Measurements from ENCODE around the gene COBL.
"Not testable (repeated sequence)": the region's sequence is repeated elsewhere in the genome, so short reads cannot be mapped to it uniquely, and the experiment has no call there.

The COBL gene

DNA sequence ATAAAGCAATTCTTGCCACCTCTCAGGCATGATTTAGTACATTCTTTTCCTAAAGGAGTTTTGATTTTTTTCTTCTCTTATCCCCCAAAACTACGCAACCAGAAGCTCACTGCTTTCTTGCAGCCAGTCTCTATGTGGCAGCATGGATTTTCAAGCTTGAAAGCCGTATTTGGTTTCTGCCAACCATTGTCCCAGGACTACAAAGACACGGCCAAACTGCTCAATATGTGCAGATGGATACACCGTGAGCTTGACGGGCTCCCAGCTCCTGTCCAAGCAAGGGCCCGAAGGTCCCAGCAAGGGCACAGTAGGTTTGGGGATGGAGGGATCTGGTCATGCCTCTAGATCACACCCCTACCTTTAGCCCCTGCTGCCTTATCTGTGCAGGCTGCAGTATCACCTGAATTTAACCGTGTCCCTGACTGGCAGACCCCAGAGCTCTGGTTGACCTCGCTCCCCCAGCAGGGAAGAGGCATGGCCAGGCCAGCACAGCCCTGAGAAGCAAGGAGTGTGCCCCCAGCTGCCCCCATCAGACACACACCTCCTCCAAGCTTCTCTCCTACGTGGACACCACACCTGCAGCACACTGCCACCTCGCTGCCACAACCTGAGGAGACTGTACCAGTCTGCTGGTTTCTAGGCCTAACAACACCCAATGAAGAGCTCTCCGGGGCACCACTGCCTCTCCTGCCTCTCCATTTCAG is 86.8 kb downstream of the COBL start:
- no peak for DNase-seq

DNA sequence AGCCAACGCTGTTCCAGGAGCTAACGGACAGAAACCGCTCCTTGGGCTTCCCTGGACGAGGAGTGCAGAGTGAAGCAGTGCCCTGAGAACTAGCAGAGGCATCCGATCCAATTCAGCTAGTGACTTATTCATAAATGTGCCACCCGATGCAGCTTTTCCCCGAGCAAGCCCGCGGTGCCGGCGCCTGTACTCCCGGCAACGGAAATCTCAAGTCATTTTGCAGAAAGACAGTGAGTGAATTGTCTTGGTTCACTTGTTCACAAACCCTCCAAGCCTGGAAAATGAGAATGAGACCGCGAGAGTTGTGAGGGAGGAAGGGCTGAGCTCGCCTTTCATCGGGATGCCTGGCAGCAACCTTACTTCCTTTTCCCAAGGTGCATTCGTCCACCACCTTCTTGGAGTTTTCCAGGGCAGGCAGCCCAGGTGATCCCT is 87.5 kb downstream of the COBL start:
- DNase-seq: no peak

DNA sequence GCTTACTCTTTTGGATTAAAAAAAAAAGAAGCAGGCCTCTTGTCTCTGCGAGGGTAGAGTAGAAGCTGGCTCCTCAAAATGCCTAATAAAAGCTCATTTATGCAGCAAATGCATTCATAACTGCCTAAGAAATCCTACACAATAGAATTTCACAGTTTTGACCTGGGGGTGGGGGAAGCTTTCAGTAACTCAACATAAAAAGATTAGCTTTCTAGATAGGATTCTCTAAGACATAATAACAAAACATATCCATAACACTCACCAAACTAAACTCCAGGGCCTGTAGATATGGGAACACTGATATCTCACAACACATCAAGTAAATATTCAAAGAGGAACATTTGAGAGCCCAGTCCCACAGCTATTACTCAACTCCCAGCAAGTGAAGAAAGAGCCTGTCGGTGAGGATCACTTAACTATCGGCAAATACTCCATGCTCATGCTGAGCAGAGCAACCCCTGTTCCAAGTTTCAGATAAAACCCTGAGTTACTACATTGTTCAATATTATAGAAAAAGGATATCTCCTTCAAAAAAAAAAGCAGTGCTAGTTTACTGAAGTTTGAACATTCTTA is 88.1 kb downstream of the COBL start:
- no peak for DNase-seq

GRCh38 chr7:51227861-51228260 is 88.7 kb downstream of the COBL start:
- no peak for DNase-seq

GRCh38 chr7:51226916-51227535 is 89.6 kb downstream of the COBL start:
- DNase-seq: no peak

GRCh38 chr7:51226063-51226755 is 90.4 kb downstream of the COBL start:
- no peak for DNase-seq

DNA sequence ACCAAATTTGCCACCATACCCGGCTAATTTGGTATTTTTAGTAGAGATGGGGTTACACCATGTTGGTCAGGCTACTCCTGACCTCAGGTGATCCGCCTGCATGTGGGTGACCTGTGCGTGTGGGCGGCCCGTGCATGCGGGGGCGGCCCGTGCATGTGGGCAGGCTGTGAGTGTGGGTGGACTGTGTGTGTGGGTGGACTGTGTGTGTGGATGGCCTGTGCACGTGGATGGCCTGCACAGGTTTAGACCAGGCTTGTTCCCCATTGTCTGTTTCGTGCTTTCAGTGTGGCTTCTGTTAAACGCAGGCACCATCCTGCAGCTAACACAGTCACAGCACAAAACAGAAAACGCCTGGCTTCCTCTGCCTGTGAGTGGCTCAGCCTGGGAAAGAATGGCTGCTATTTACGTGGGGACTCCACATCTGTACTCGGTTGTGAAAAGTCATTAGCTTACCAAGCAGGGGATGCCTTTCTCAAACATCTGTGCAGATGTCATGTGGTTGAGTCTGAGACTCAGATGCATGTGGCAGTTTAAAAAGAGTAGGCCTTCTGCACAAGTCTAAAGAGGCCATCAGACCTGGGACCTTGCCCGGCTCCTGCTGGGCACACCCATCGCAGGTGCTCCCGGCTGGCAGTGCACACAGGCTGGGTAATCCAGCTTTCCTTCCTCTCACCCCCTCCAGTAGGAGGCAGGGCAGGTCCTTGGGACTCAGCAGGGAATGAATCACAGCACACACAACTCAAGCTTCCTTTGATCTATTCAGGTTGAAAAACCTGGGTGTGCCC is 91.6 kb downstream of the COBL start:
- DNase-seq: no peak

DNA sequence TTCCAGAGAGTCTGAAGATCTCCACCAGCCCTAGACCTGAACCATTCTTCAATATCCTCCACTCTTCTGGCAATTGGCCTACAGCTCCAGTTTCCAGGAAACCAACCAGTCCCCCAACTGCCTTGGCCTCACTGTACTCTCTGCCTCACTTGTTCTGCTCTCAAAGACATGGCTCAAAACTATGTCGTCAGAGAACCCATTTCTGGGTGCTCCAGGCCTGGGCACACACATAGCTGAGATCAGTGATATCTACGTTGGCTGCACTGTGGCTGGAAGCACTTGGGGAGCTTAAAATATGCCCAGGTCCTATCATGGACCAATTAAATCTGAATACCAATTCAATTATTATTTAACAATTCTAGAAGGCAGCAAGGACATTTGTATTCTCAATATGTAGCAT is 93.1 kb downstream of the COBL start:
- DNase-seq: no peak

GRCh38 chr7:51222916-51223315 is 93.7 kb downstream of the COBL start:
- DNase-seq: no peak

DNA sequence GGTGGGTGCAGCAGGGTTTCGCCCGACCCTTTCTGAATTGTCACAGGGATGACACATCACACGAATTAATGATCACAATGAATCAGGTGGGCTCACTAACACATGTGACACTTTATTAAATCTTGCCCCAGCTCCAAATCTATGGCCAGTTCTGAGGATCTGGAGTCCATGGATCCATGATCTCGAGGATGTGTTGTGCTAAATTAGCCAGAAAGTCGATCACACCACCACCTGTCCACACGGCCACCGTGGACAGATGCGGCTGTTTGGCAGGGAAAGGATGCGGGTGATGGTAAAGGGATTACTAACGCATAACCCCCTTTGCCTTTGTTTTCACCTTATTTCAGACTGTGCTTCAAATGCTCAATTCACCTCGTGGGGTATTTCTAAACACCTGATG is 96.4 kb downstream of the COBL start:
- no peak for DNase-seq

- DNase-seq: no peak
Measured at GRCh38 chr7:51219261-51219988, 97.2 kb downstream of the COBL start.

DNA sequence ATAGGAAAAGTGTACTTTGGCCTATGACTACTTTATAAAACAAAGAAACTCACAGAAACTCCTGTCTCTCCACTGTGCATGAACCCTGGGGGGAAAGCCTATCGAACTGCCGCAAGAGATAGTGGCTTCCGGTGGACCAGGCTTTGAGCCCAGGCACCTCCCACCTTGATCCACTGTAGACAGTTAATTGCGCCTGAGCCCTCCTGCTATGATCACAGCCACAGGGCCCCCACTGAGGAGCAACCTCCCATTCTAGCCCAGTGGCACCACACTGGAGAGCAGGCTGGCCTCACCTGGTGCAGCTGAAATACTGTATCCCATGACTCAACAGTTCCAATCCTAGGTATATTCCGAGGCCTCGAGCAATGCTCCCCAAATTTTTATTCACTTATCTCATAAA is 98.8 kb downstream of the COBL start:
- DNase-seq: no peak

GRCh38 chr7:51214098-51214497 is 102.5 kb downstream of the COBL start:
- DNase-seq: no peak

DNA sequence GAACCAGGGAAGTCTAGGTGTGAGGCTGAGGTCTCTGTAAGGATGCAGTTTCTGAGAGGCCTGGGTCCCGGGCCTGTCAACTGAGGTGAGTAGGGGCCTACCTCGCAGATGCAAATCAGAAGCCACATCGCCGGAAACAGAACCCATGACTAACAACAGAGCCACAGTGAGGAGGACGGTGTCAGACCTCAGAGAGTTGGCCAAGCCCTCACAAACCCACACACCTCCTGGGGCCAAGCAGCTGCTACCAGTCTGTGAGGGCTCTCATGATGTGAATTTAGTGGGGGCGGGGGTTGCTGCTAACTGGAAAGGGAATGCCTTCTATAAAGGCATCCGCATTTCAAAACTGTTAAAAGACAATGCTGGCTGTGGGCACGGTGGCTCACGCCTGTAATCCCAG is 103.0 kb downstream of the COBL start:
- DNase-seq: no peak

DNA sequence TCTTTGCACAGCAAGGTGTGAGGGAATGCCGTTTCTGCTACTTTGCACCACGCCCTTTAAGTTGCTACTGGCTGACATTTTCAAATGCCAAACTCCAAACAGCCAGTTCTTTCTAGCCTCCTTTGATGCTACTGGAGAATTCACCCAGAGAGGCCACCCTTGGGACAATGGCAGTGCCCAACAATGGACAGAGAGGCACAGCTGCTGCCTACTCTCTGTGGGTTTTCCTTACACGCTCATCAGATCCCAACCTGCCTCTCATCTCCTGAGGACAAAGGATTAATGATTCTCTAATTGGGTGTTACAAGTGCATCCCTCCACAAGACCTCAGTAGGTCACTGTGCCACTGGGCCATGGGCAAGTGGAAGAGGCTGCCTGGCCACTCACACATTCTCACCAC is 105.8 kb downstream of the COBL start:
- DNase-seq: no peak

GRCh38 chr7:51209426-51209825 is 107.2 kb downstream of the COBL start:
- no peak for DNase-seq

DNA sequence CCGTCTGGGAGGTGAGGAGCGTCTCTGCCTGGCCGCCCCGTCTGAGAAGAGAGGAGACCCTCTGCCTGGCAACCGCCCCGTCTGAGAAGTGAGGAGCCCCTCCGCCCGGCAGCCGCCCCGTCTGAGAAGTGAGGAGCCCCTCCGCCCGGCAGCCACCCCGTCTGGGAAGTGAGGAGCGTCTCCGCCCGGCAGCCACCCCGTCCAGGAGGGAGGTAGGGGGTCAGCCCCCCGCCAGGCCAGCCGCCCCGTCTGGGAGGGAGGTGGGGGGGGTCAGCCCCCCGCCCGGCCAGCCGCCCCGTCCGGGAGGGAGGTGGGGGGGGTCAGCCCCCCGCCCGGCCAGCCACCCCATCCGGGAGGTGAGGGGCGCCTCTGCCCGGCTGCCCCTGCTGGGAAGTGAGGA is 108.5 kb downstream of the COBL start:
- DNase-seq: not testable (repeated sequence)

GRCh38 chr7:51198654-51199053 is 118.0 kb downstream of the COBL start:
- DNase-seq: no peak

- no peak for DNase-seq
Measured at GRCh38 chr7:51190969-51191368, 125.6 kb downstream of the COBL start.

- no peak for DNase-seq
Measured at GRCh38 chr7:51189777-51190176, 126.8 kb downstream of the COBL start.

- DNase-seq: no peak
Measured at GRCh38 chr7:51188987-51189386, 127.6 kb downstream of the COBL start.

DNA sequence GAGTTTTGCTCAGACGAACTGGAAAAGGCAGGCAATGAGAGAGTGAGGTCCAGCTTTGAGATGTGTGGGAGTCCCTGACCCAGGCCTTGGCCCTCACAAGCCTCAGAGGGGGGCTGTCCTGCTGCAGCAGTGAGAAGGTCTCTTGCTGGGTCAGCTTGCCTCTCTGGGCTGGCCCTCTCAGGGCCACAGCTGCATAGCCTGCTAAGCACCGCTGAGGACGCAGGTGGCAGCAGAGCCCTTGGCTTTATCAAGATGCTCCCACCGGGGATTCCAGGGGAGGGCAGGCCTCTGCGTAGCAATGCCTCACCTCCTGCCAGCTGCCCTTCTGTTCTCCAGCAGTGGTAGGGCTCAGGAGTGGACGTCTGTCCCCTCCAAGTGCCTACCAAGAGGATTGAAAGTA is 128.7 kb downstream of the COBL start:
- no peak for DNase-seq
